Stimulated activated CD4-positive, alpha-beta T cell treated with anti-CD3 and anti-CD28 coated beads, Interleukin-4, amount 100 ng/mL, for 48 hours (primary cell): Measurements from ENCODE around the gene BICDL1.

Source experiments
- DNase-seq, 2 donors: peaks; one replicate each; pipeline ENCODE4 v3.0.0-alpha.2; 2020; ENCODE audit warnings: low read depth in 2 of 2

The BICDL1 gene

GRCh38 chr12:120081641-120082040 lies 92.6 kb downstream of the BICDL1 start:
- DNase-seq = no peak

GRCh38 chr12:120085920-120086645 lies 97.0 kb downstream of the BICDL1 start:
- DNase-seq = no peak

- DNase-seq = peak; percentile 98 to 99
Observed at GRCh38 chr12:120086801-120087621, 98.0 kb downstream of the BICDL1 start.

GRCh38 chr12:120089105-120089504 lies 100.1 kb downstream of the BICDL1 start:
- DNase-seq = no peak

GRCh38 chr12:120089796-120090195 lies 100.8 kb downstream of the BICDL1 start:
- DNase-seq = no peak

- DNase-seq = no peak
Observed at GRCh38 chr12:120090206-120090605, 101.2 kb downstream of the BICDL1 start.

GRCh38 chr12:120090626-120091295 lies 101.7 kb downstream of the BICDL1 start:
- no peak for DNase-seq

- DNase-seq = no peak
Observed at GRCh38 chr12:120091371-120092090, 102.5 kb downstream of the BICDL1 start.

GRCh38 chr12:120092551-120093335 lies 103.7 kb downstream of the BICDL1 start:
- no peak for DNase-seq

GRCh38 chr12:120093336-120093591 lies 104.2 kb downstream of the BICDL1 start:
- no peak for DNase-seq

- no peak for DNase-seq
Observed at GRCh38 chr12:120093592-120094355, 104.7 kb downstream of the BICDL1 start.

GRCh38 chr12:120094485-120094884 lies 105.4 kb downstream of the BICDL1 start:
- DNase-seq = no peak

- no peak for DNase-seq
Observed at GRCh38 chr12:120095331-120095730, 106.3 kb downstream of the BICDL1 start.

GRCh38 chr12:120095736-120096135 lies 106.7 kb downstream of the BICDL1 start:
- DNase-seq = no peak

GRCh38 chr12:120096671-120097202 lies 107.7 kb downstream of the BICDL1 start:
- no peak for DNase-seq

GRCh38 chr12:120098756-120099470 lies 109.9 kb downstream of the BICDL1 start:
- no peak for DNase-seq

GRCh38 chr12:120099738-120100137 lies 110.7 kb downstream of the BICDL1 start:
- no peak for DNase-seq

- no peak for DNase-seq
Observed at GRCh38 chr12:120100630-120101029, 111.6 kb downstream of the BICDL1 start.

- no peak for DNase-seq
Observed at GRCh38 chr12:120101182-120101581, 112.1 kb downstream of the BICDL1 start.

- DNase-seq = no peak
Observed at GRCh38 chr12:120101617-120102016, 112.6 kb downstream of the BICDL1 start.
